ENCODE measurements around the gene TIMMDC1.

GRCh38 chr3:119569156-119569555 is 70.8 kb downstream of the TIMMDC1 start:
- TF ChIP-seq CTCF (IDR thresholded peaks at IDR 0.05 in 8 of 11, conservative IDR thresholded peaks at IDR 0.05 in 3 of 11): no peak
- TF ChIP-seq POLR2AphosphoS5 (IDR thresholded peaks at IDR 0.05): no peak
- no peak for TF ChIP-seq POLR2A (IDR thresholded peaks at IDR 0.05)

Measured in spleen (tissue), 7 donors.